ENCODE data around the gene SGTA.

Gene SGTA

GRCh38 chr19:2762783-2763496 is 20.1 kb downstream of the SGTA start:
- H3K27ac ChIP-seq (ENCODE audit: low read depth, low read length): no peak overlapping the region
- H3K36me3 ChIP-seq (ENCODE audit: insufficient read depth, low read length): peaks cover 62% of the 10 kb centered on the region
- no peaks in the 10 kb centered on the region for H3K4me1 ChIP-seq (ENCODE audit: insufficient read depth, low read length)
- no peaks in the 10 kb centered on the region for H3K27me3 ChIP-seq (ENCODE audit: control insufficient read depth in 1 of 2, insufficient read depth in 2 of 2, low read length in 2 of 2)
- no peak overlapping the region for H3K9ac ChIP-seq (ENCODE audit: low read length)
- no peaks in the 10 kb centered on the region for H3K9me3 ChIP-seq (ENCODE audit: low read length)
- no peak overlapping the region for H3K4me3 ChIP-seq (ENCODE audit: low read depth in 1 of 2, low read length in 2 of 2)

GRCh38 chr19:2761876-2762782 is 20.9 kb downstream of the SGTA start:
- Histone ChIP-seq H3K27me3 (ENCODE audit: control insufficient read depth in 1 of 2, insufficient read depth in 2 of 2, low read length in 2 of 2) (no peaks in the 10 kb centered on the region), H3K36me3 (ENCODE audit: insufficient read depth, low read length) (peaks cover 57% of the 10 kb centered on the region), H3K9me3 (ENCODE audit: low read length) (no peaks in the 10 kb centered on the region), H3K27ac (ENCODE audit: low read depth, low read length) (no peak overlapping the region), H3K9ac (ENCODE audit: low read length) (no peak overlapping the region), H3K4me3 (ENCODE audit: low read depth in 1 of 2, low read length in 2 of 2) (no peak overlapping the region), H3K4me1 (ENCODE audit: insufficient read depth, low read length) (no peaks in the 10 kb centered on the region)

GRCh38 chr19:2761309-2761677 is 21.8 kb downstream of the SGTA start:
- Histone ChIP-seq H3K27ac (ENCODE audit: low read depth, low read length) (no peak overlapping the region), H3K4me1 (ENCODE audit: insufficient read depth, low read length) (no peaks in the 10 kb centered on the region), H3K27me3 (ENCODE audit: control insufficient read depth in 1 of 2, insufficient read depth in 2 of 2, low read length in 2 of 2) (no peaks in the 10 kb centered on the region), H3K9ac (ENCODE audit: low read length) (no peak overlapping the region), H3K36me3 (ENCODE audit: insufficient read depth, low read length) (peaks cover 59% of the 10 kb centered on the region), H3K9me3 (ENCODE audit: low read length) (no peaks in the 10 kb centered on the region), H3K4me3 (ENCODE audit: low read depth in 1 of 2, low read length in 2 of 2) (no peak overlapping the region)

GRCh38 chr19:2759965-2760364 is 23.1 kb downstream of the SGTA start:
- Histone ChIP-seq H3K4me1 (ENCODE audit: insufficient read depth, low read length) (no peaks in the 10 kb centered on the region), H3K4me3 (ENCODE audit: low read depth in 1 of 2, low read length in 2 of 2) (no peak overlapping the region), H3K9me3 (ENCODE audit: low read length) (no peaks in the 10 kb centered on the region), H3K9ac (ENCODE audit: low read length) (no peak overlapping the region), H3K27ac (ENCODE audit: low read depth, low read length) (no peak overlapping the region), H3K27me3 (ENCODE audit: control insufficient read depth in 1 of 2, insufficient read depth in 2 of 2, low read length in 2 of 2) (no peaks in the 10 kb centered on the region), H3K36me3 (ENCODE audit: insufficient read depth, low read length) (peaks cover 57% of the 10 kb centered on the region)

- H3K9ac ChIP-seq (ENCODE audit: low read length): no peak overlapping the region
- no peaks in the 10 kb centered on the region for H3K4me1 ChIP-seq (ENCODE audit: insufficient read depth, low read length)
- no peak overlapping the region for H3K27ac ChIP-seq (ENCODE audit: low read depth, low read length)
- H3K4me3 ChIP-seq (ENCODE audit: low read depth in 1 of 2, low read length in 2 of 2): no peak overlapping the region
- no peaks in the 10 kb centered on the region for H3K9me3 ChIP-seq (ENCODE audit: low read length)
- H3K27me3 ChIP-seq (ENCODE audit: control insufficient read depth in 1 of 2, insufficient read depth in 2 of 2, low read length in 2 of 2): no peaks in the 10 kb centered on the region
- peaks cover 53% of the 10 kb centered on the region for H3K36me3 ChIP-seq (ENCODE audit: insufficient read depth, low read length)
Observed at GRCh38 chr19:2759362-2759761, 23.7 kb downstream of the SGTA start.

GRCh38 chr19:2758601-2759313 is 24.3 kb downstream of the SGTA start:
- Histone ChIP-seq H3K9me3 (ENCODE audit: low read length) (no peaks in the 10 kb centered on the region), H3K27ac (ENCODE audit: low read depth, low read length) (no peak overlapping the region), H3K27me3 (ENCODE audit: control insufficient read depth in 1 of 2, insufficient read depth in 2 of 2, low read length in 2 of 2) (no peaks in the 10 kb centered on the region), H3K36me3 (ENCODE audit: insufficient read depth, low read length) (peaks cover 48% of the 10 kb centered on the region), H3K4me1 (ENCODE audit: insufficient read depth, low read length) (no peaks in the 10 kb centered on the region), H3K4me3 (ENCODE audit: low read depth in 1 of 2, low read length in 2 of 2) (no peak overlapping the region), H3K9ac (ENCODE audit: low read length) (no peak overlapping the region)

GRCh38 chr19:2756921-2757881 is 25.9 kb downstream of the SGTA start:
- Histone ChIP-seq H3K27me3 (ENCODE audit: control insufficient read depth in 1 of 2, insufficient read depth in 2 of 2, low read length in 2 of 2) (no peaks in the 10 kb centered on the region), H3K9ac (ENCODE audit: low read length) (no peak overlapping the region), H3K9me3 (ENCODE audit: low read length) (no peaks in the 10 kb centered on the region), H3K36me3 (ENCODE audit: insufficient read depth, low read length) (peaks cover 32% of the 10 kb centered on the region), H3K4me1 (ENCODE audit: insufficient read depth, low read length) (no peaks in the 10 kb centered on the region), H3K4me3 (ENCODE audit: low read depth in 1 of 2, low read length in 2 of 2) (no peak overlapping the region), H3K27ac (ENCODE audit: low read depth, low read length) (no peak overlapping the region)

GRCh38 chr19:2756477-2756876 is 26.6 kb downstream of the SGTA start:
- H3K27me3 ChIP-seq (ENCODE audit: control insufficient read depth in 1 of 2, insufficient read depth in 2 of 2, low read length in 2 of 2): no peaks in the 10 kb centered on the region
- no peak overlapping the region for H3K9ac ChIP-seq (ENCODE audit: low read length)
- H3K27ac ChIP-seq (ENCODE audit: low read depth, low read length): no peak overlapping the region
- no peak overlapping the region for H3K4me3 ChIP-seq (ENCODE audit: low read depth in 1 of 2, low read length in 2 of 2)
- H3K4me1 ChIP-seq (ENCODE audit: insufficient read depth, low read length): no peaks in the 10 kb centered on the region
- H3K9me3 ChIP-seq (ENCODE audit: low read length): no peaks in the 10 kb centered on the region
- H3K36me3 ChIP-seq (ENCODE audit: insufficient read depth, low read length): peaks cover 27% of the 10 kb centered on the region

GRCh38 chr19:2755811-2756210 is 27.3 kb downstream of the SGTA start:
- no peak overlapping the region for H3K9ac ChIP-seq (ENCODE audit: low read length)
- H3K4me1 ChIP-seq (ENCODE audit: insufficient read depth, low read length): no peaks in the 10 kb centered on the region
- H3K36me3 ChIP-seq (ENCODE audit: insufficient read depth, low read length): peaks cover 27% of the 10 kb centered on the region
- H3K27me3 ChIP-seq (ENCODE audit: control insufficient read depth in 1 of 2, insufficient read depth in 2 of 2, low read length in 2 of 2): no peaks in the 10 kb centered on the region
- H3K4me3 ChIP-seq (ENCODE audit: low read depth in 1 of 2, low read length in 2 of 2): no peak overlapping the region
- H3K27ac ChIP-seq (ENCODE audit: low read depth, low read length): no peak overlapping the region
- no peaks in the 10 kb centered on the region for H3K9me3 ChIP-seq (ENCODE audit: low read length)

- Histone ChIP-seq H3K9ac (ENCODE audit: low read length) (no peak overlapping the region), H3K4me1 (ENCODE audit: insufficient read depth, low read length) (no peaks in the 10 kb centered on the region), H3K36me3 (ENCODE audit: insufficient read depth, low read length) (peaks cover 27% of the 10 kb centered on the region), H3K27me3 (ENCODE audit: control insufficient read depth in 1 of 2, insufficient read depth in 2 of 2, low read length in 2 of 2) (no peaks in the 10 kb centered on the region), H3K27ac (ENCODE audit: low read depth, low read length) (no peak overlapping the region), H3K9me3 (ENCODE audit: low read length) (no peaks in the 10 kb centered on the region), H3K4me3 (ENCODE audit: low read depth in 1 of 2, low read length in 2 of 2) (no peak overlapping the region)
Observed at GRCh38 chr19:2755448-2755705, 27.7 kb downstream of the SGTA start.

Measured in muscle layer of colon (tissue), 2 donors.